CD14-positive monocyte (primary cell): Measurements from ENCODE around the gene PLEKHG2. TPM values are rescaled to one million over a fixed set of nuclear protein-coding genes. Genes with fewer than 3 reads are reported as not detected.

ENCODE experiments used
- DNase-seq, 3 donors: peaks; one replicate each; pipeline ENCODE4 v3.0.0-alpha.2; 2011 to 2022
- H2AFZ ChIP-seq: 2 replicates; pipeline ENCODE4 v1.6.0; 2012; ENCODE audit warnings: mild to moderate bottlenecking, low read depth, low read length, inconsistent platforms; ENCODE audit not compliant: insufficient read depth, poor library complexity, severe bottlenecking
- H3K27ac ChIP-seq, 2 donors: 1 replicate in 1 of 2; 2 replicates in 1 of 2; pipeline ENCODE4 v1.5.1; 2012 to 2013; ENCODE audit warnings: low read length in 2 of 2, control low read depth in 1 of 2, inconsistent platforms in 1 of 2, low read depth in 1 of 2, mild to moderate bottlenecking in 1 of 2
- H3K27me3 ChIP-seq, 2 donors: one replicate each; pipeline versions ENCODE4 v1.6.0 to v1.6.1; 2011 to 2013; ENCODE audit warnings: low read length in 2 of 2; ENCODE audit not compliant: control insufficient read depth in 2 of 2, insufficient read depth in 2 of 2
- H3K36me3 ChIP-seq, 2 donors: replicated peaks in 1 of 2; 1 replicate in 1 of 2; 2 replicates in 1 of 2; pipeline versions ENCODE4 v1.5.1 to v1.6.1; 2012 to 2013; ENCODE audit warnings: low read length in 2 of 2, control low read depth in 1 of 2, inconsistent platforms in 1 of 2, mild to moderate bottlenecking in 1 of 2; ENCODE audit not compliant: insufficient read depth in 2 of 2, control insufficient read depth in 1 of 2
- H3K4me1 ChIP-seq, 2 donors: 1 replicate in 1 of 2; 2 replicates in 1 of 2; pipeline versions ENCODE4 v1.5.1 to v1.6.1; 2012 to 2013; ENCODE audit warnings: low read length in 2 of 2, control low read depth in 1 of 2, inconsistent platforms in 1 of 2, mild to moderate bottlenecking in 1 of 2, moderate library complexity in 1 of 2; ENCODE audit not compliant: insufficient read depth in 2 of 2, control insufficient read depth in 1 of 2
- H3K4me2 ChIP-seq: replicated peaks from 2 replicates; pipeline ENCODE3; 2012; ENCODE audit warnings: low read length, moderate library complexity, mild to moderate bottlenecking; ENCODE audit not compliant: poor library complexity, severe bottlenecking; ENCODE audit errors: extremely low read depth
- H3K4me3 ChIP-seq, 3 experiments: fragments of 200-600 bp in 1 of 3; sonication (generic) in 1 of 3; replicated peaks in 1 of 3; 1 replicate in 2 of 3; 2 replicates in 1 of 3; pipeline ENCODE4 v1.5.1; 2011 to 2013; ENCODE audit warnings: low read length in 3 of 3, mild to moderate bottlenecking in 3 of 3, control low read depth in 2 of 3, low read depth in 2 of 3, inconsistent platforms in 1 of 3, moderate library complexity in 1 of 3
- H3K79me2 ChIP-seq: 2 replicates; pipeline ENCODE4 v1.6.0; 2012; ENCODE audit warnings: mild to moderate bottlenecking, control low read depth, inconsistent platforms, low read length, moderate library complexity; ENCODE audit not compliant: insufficient read depth
- H3K9ac ChIP-seq: 2 replicates; pipeline ENCODE4 v1.6.0; 2017; ENCODE audit warnings: low read length, mild to moderate bottlenecking; ENCODE audit not compliant: insufficient read depth, poor library complexity, severe bottlenecking
- H3K9me3 ChIP-seq, 2 donors: replicated peaks in 1 of 2; 1 replicate in 1 of 2; 2 replicates in 1 of 2; pipeline versions ENCODE4 v1.5.1 to v1.6.1; 2012 to 2013; ENCODE audit warnings: low read length in 2 of 2, control low read depth in 1 of 2; ENCODE audit not compliant: control insufficient read depth in 1 of 2, insufficient read depth in 1 of 2
- H4K20me1 ChIP-seq: 2 replicates; pipeline ENCODE4 v1.6.0; 2012; ENCODE audit warnings: mild to moderate bottlenecking, low read length, control low read depth, moderate library complexity; ENCODE audit not compliant: insufficient read depth
- H3K27ac Mint-ChIP-seq, 7 donors: one replicate each; pipeline ENCODE4 v1.8.0; 2020; ENCODE audit warnings: mild to moderate bottlenecking in 7 of 7, mixed read lengths in 7 of 7, moderate library complexity in 6 of 7, inconsistent platforms in 2 of 7
- H3K27me3 Mint-ChIP-seq, 3 donors: one replicate each; pipeline ENCODE4 v1.8.0; 2021 to 2022; ENCODE audit warnings: low read depth in 3 of 3, mild to moderate bottlenecking in 3 of 3, mixed read lengths in 3 of 3, moderate library complexity in 3 of 3, inconsistent platforms in 1 of 3
- H3K36me3 Mint-ChIP-seq, 2 donors: one replicate each; pipeline ENCODE4 v1.8.0; 2020; ENCODE audit warnings: mixed read lengths in 2 of 2, inconsistent platforms in 1 of 2, mild to moderate bottlenecking in 1 of 2
- H3K4me1 Mint-ChIP-seq: one replicate; pipeline ENCODE4 v1.8.0; 2020; ENCODE audit warnings: mild to moderate bottlenecking, mixed read lengths
- H3K4me3 Mint-ChIP-seq, 2 donors: one replicate each; pipeline ENCODE4 v1.8.0; 2020; ENCODE audit warnings: mild to moderate bottlenecking in 2 of 2, mixed read lengths in 2 of 2, moderate library complexity in 1 of 2
- H3K9me3 Mint-ChIP-seq, 7 donors: one replicate each; pipeline ENCODE4 v1.8.0; 2020 to 2022; ENCODE audit warnings: mixed read lengths in 7 of 7, mild to moderate bottlenecking in 6 of 7, moderate library complexity in 6 of 7, inconsistent platforms in 2 of 7
- WGBS: methylation state at CpG from one replicate; pipeline ENCODE4 v1.1.5; 2013; ENCODE audit warnings: missing lambda C conversion rate; ENCODE audit not compliant: insufficient coverage; 5-methylcytosine and 5-hydroxymethylcytosine counted together
- intact Hi-C, 2 donors: fragments of 100-400 bp; cut with micrococcal nuclease; formaldehyde crosslinking; loops; one replicate each; pipeline versions ENCODE4 v1.15.0 to v1.15.1; 2023
- polyA plus RNA-seq, 3 donors: library from polyadenylated mRNA; depleted of rRNA in 1 of 3; unstranded in 2 of 3; stranded (reverse) in 1 of 3; fragments of 300-500 nt in 2 of 3; fragments of >200 nt in 1 of 3; fragmentation: Illumina TruSeq in 2 of 3; gene quantifications; 1 replicate in 2 of 3; 2 replicates in 1 of 3; pipeline ENCODE4 v1.2.3, GENCODE V29; 2012 to 2021
- TF ChIP-seq, protein P1 (sequence below): fragments of 200-600 bp; IDR thresholded peaks from one replicate; pipeline ENCODE4 v1.8.0; 2022; ENCODE audit warnings: antibody characterized with exemption, mild to moderate bottlenecking

PLEKHG2 gene
- polyA plus RNA-seq, 3 donors = 0.73 to 202 (median 1.2) TPM

- intact Hi-C loops = loop anchor here in 1 of 2 donors (2.0 kb wide), 2 partner anchors 18 to 34 kb away; partner anchors contain the start of gene PLEKHG2
- TF ChIP-seq, protein P1, sequence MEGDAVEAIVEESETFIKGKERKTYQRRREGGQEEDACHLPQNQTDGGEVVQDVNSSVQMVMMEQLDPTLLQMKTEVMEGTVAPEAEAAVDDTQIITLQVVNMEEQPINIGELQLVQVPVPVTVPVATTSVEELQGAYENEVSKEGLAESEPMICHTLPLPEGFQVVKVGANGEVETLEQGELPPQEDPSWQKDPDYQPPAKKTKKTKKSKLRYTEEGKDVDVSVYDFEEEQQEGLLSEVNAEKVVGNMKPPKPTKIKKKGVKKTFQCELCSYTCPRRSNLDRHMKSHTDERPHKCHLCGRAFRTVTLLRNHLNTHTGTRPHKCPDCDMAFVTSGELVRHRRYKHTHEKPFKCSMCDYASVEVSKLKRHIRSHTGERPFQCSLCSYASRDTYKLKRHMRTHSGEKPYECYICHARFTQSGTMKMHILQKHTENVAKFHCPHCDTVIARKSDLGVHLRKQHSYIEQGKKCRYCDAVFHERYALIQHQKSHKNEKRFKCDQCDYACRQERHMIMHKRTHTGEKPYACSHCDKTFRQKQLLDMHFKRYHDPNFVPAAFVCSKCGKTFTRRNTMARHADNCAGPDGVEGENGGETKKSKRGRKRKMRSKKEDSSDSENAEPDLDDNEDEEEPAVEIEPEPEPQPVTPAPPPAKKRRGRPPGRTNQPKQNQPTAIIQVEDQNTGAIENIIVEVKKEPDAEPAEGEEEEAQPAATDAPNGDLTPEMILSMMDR = no peak
- Histone ChIP-seq H3K4me2 (peak overlapping the region; percentile 65), H3K27ac (peak overlapping the region; percentile 92 to 99), H3K4me3 (peak overlapping the region in 2 of 3 experiments; percentile 10 to 57), H3K27me3 (peaks cover 0 to 7% of the 10 kb centered on the region in 2 donors), H3K4me1 (peaks cover 31 to 39% of the 10 kb centered on the region in 2 donors), H4K20me1 (peaks cover 19% of the 10 kb centered on the region), H3K36me3 (peaks cover 24 to 30% of the 10 kb centered on the region in 2 donors), H3K9me3 (no peaks in the 10 kb centered on the region), H3K9ac (peak overlapping the region; percentile 76), H3K79me2 (peaks cover 32% of the 10 kb centered on the region), H2AFZ (no peak overlapping the region)
- peak overlapping the region; percentile 97 to 99 (median 98) for H3K27ac Mint-ChIP-seq
- H3K27me3 Mint-ChIP-seq = peaks cover 2 to 6% (median 4%) of the 10 kb centered on the region in 3 donors
- H3K4me1 Mint-ChIP-seq = peaks cover 32% of the 10 kb centered on the region
- H3K36me3 Mint-ChIP-seq = peaks cover 28 to 30% of the 10 kb centered on the region in 2 donors
- peak; percentile 95 to 99 (median 98) for DNase-seq
- peak overlapping the region; percentile 39 to 60 for H3K4me3 Mint-ChIP-seq
- peaks cover 0 to 3% (median 0%) of the 10 kb centered on the region in 7 donors for H3K9me3 Mint-ChIP-seq
- WGBS = 79% methylated on average over 4 of the region's 25 CpGs
Measured at GRCh38 chr19:39430675-39431593, 18.5 kb downstream of the PLEKHG2 start.

DNA sequence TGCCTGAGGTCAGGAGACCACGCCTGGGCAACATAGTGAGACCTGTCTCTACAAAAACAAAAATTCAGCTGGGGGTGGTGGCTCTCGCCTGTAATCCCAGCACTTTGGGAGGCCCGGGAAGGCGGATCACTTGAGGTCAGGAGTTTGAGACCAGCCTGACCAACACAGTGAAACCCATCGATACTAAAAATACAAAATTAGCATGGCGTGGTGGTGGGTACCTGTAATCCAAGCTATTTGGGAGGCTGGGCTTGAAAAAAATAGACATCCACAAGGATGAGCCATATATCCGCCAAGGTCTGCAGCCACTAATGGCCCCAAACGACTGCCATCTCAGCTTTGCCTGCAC lies 20.2 kb downstream of the PLEKHG2 start:
- no peak overlapping the region for H3K9ac ChIP-seq
- peaks cover 39 to 47% of the 10 kb centered on the region in 2 donors for H3K4me1 ChIP-seq
- Mint-ChIP-seq H3K27me3 (peaks cover 8 to 13% (median 12%) of the 10 kb centered on the region in 3 donors), H3K4me3 (no peak overlapping the region), H3K4me1 (peaks cover 41% of the 10 kb centered on the region), H3K9me3 (peaks cover 0 to 3% (median 0%) of the 10 kb centered on the region in 7 donors), H3K36me3 (peaks cover 28 to 30% of the 10 kb centered on the region in 2 donors), H3K27ac (peak overlapping the region; percentile 79 to 99 (median 98))
- no peak overlapping the region for H3K4me2 ChIP-seq
- no peak for DNase-seq
- TF ChIP-seq, protein P1 = no peak
- peaks cover 0 to 8% of the 10 kb centered on the region in 2 donors for H3K27me3 ChIP-seq
- WGBS = 100% methylated on average over 4 of the region's 8 CpGs
- intact Hi-C loops = no loop called here
- H3K4me3 ChIP-seq = no peak overlapping the region
- no peaks in the 10 kb centered on the region for H3K9me3 ChIP-seq
- peaks cover 32% of the 10 kb centered on the region for H3K79me2 ChIP-seq
- H3K27ac ChIP-seq = peak overlapping the region; percentile 7 to 89
- H3K36me3 ChIP-seq = peaks cover 24 to 30% of the 10 kb centered on the region in 2 donors
- H4K20me1 ChIP-seq = peaks cover 19% of the 10 kb centered on the region
- H2AFZ ChIP-seq = no peak overlapping the region
